Measurements from ENCODE around the gene ASH1L. TPM values are rescaled to one million over a fixed set of nuclear protein-coding genes. Genes with fewer than 3 reads are reported as not detected.

The ASH1L gene
- total RNA-seq, 1 experiment from 2014 or later, result 71.8 TPM

DNA sequence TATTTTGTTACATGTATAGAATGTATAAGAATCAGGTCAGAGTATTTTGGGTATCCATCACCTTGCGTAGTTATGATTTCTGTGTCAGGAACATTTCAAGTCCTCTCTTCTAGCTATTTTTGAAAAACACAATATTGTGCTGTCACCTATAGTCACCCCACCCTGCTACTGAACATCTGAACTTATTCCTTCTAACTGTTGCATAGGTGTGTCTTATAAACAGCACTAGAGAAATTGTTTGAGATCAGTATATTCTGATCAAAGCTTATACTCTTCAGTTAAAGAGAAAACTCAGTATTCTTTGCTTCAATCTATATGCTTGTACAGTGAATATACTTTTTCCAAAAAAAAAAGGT is 96.0 kb downstream of the ASH1L start:
- H3K9me3 Mint-ChIP-seq (ENCODE audit: low read depth, unreplicated experiment), result peaks cover 2% of the 10 kb centered on the region
- H3K27me3 Mint-ChIP-seq (ENCODE audit: unreplicated experiment), result no peaks in the 10 kb centered on the region
- BruUV-seq (replicated peaks), result no TSS peak
- no peak for DNase-seq
- CTCF ChIA-PET, result no interaction called here
- no peaks in the 10 kb centered on the region for H3K4me1 Mint-ChIP-seq (ENCODE audit: low read depth, unreplicated experiment)
- H3K36me3 Mint-ChIP-seq (ENCODE audit: insufficient read depth, unreplicated experiment), result peaks cover 4% of the 10 kb centered on the region
- no peak overlapping the region for H3K4me3 Mint-ChIP-seq (ENCODE audit: low read depth, unreplicated experiment)
- intact Hi-C loops (cut with micrococcal nuclease; ENCODE audit: unreplicated experiment), result no loop called here
- TF ChIP-seq, protein P1, sequence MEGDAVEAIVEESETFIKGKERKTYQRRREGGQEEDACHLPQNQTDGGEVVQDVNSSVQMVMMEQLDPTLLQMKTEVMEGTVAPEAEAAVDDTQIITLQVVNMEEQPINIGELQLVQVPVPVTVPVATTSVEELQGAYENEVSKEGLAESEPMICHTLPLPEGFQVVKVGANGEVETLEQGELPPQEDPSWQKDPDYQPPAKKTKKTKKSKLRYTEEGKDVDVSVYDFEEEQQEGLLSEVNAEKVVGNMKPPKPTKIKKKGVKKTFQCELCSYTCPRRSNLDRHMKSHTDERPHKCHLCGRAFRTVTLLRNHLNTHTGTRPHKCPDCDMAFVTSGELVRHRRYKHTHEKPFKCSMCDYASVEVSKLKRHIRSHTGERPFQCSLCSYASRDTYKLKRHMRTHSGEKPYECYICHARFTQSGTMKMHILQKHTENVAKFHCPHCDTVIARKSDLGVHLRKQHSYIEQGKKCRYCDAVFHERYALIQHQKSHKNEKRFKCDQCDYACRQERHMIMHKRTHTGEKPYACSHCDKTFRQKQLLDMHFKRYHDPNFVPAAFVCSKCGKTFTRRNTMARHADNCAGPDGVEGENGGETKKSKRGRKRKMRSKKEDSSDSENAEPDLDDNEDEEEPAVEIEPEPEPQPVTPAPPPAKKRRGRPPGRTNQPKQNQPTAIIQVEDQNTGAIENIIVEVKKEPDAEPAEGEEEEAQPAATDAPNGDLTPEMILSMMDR (IDR thresholded peaks at IDR 0.05; ENCODE audit: unreplicated experiment), result no peak
- no peak overlapping the region for H3K27ac Mint-ChIP-seq (ENCODE audit: unreplicated experiment)

DNA sequence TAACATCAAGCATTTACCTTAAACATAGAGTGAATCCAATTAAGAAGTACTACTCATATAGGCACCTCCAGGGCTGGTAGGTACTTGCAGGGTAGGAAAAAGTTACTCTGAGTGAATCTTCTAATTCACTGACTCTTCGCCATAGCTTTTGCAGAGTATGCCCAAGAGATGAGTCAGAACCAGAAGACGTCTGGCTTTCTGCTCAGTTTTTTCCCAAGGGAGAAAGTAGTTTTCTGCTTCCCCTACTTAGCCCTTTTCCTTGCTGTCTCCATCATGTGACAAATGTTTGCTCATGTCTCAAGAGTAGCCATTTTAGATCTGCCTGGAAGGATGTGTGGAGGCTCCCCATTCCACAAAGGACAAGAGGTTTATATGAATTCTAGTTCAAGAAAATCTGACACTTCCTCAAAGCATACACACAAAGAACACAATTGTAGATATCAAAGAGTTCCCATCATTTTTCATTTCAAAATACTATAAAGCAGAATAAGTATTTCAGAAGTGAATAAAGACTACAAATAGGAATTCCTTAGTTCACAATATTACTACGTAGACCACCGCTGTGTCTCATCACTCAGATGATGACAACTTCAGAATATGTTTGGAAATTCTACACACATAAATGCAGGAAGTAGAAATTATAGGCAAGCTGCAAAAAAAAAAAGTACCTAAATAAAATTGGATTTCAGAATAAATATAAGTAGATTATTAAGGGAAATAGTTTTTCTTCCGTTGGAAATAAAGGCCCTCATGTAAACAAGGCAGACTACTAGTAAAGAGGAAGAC is 98.5 kb downstream of the ASH1L start:
- DNase-seq, result no peak
- peaks cover 17% of the 10 kb centered on the region for H3K36me3 Mint-ChIP-seq (ENCODE audit: insufficient read depth, unreplicated experiment)
- H3K4me1 Mint-ChIP-seq (ENCODE audit: low read depth, unreplicated experiment), result no peaks in the 10 kb centered on the region
- no peaks in the 10 kb centered on the region for H3K27me3 Mint-ChIP-seq (ENCODE audit: unreplicated experiment)
- H3K4me3 Mint-ChIP-seq (ENCODE audit: low read depth, unreplicated experiment), result no peak overlapping the region
- TF ChIP-seq, protein P1 (IDR thresholded peaks at IDR 0.05; ENCODE audit: unreplicated experiment), result no peak
- no peaks in the 10 kb centered on the region for H3K9me3 Mint-ChIP-seq (ENCODE audit: low read depth, unreplicated experiment)
- intact Hi-C loops (cut with micrococcal nuclease; ENCODE audit: unreplicated experiment), result no loop called here
- no TSS peak for BruUV-seq (replicated peaks)
- no peak overlapping the region for H3K27ac Mint-ChIP-seq (ENCODE audit: unreplicated experiment)
- CTCF ChIA-PET, result interaction anchor here (0.6 kb wide), 1 partner anchor 29 kb away, joined by 3 read pairs; no protein-coding TSS in a partner anchor

DNA sequence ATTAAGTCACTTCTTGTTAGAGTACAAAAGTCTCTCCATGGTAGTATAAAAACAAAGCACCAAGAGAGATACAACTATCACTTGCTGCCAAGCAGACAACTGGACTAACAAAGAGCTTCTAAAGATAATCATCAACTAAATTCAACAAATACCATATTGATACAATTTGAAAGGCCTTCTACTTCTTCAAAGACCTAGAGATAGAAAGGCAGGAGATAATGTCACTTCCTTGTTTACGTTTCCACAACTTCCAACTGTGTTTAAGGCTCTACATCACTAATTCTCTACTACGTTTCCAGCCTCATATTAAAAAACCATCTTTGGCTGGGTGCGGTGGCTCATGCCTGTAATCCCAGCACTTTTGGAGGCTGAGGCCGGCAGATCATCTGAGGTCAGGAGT is 104.5 kb downstream of the ASH1L start:
- H3K27ac Mint-ChIP-seq (ENCODE audit: unreplicated experiment), result no peak overlapping the region
- no TSS peak for BruUV-seq (replicated peaks)

DNA sequence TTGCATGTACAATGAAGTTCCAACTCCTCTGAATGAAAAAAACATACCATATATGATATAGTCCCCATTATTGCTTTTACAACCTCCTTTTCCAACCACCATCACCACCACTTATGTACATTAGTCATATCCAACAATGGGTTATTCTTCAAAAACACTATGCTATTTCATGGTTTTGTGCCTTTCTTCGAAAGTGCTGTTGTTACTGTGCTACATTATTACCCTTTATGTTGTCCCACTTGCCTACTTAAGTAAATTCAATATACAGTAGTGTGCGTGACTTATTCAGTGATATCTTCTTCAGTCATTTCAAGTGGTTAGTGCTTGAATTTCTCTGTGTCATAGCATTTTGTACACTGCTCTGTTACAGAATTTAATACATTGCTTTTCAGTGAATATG is 105.3 kb downstream of the ASH1L start:
- Mint-ChIP-seq H3K4me1 (ENCODE audit: low read depth, unreplicated experiment) (no peaks in the 10 kb centered on the region), H3K27me3 (ENCODE audit: unreplicated experiment) (no peaks in the 10 kb centered on the region), H3K4me3 (ENCODE audit: low read depth, unreplicated experiment) (no peak overlapping the region), H3K27ac (ENCODE audit: unreplicated experiment) (no peak overlapping the region), H3K9me3 (ENCODE audit: low read depth, unreplicated experiment) (no peaks in the 10 kb centered on the region), H3K36me3 (ENCODE audit: insufficient read depth, unreplicated experiment) (peaks cover 27% of the 10 kb centered on the region)
- TF ChIP-seq, protein P1 (IDR thresholded peaks at IDR 0.05; ENCODE audit: unreplicated experiment), result no peak
- DNase-seq, result no peak
- CTCF ChIA-PET, result no interaction called here
- intact Hi-C loops (cut with micrococcal nuclease; ENCODE audit: unreplicated experiment), result no loop called here
- no TSS peak for BruUV-seq (replicated peaks)

More for the DNA sequence above, 104.5 kb downstream of the ASH1L start:
- H3K27me3 Mint-ChIP-seq (ENCODE audit: unreplicated experiment), result no peaks in the 10 kb centered on the region
- no peak overlapping the region for H3K4me3 Mint-ChIP-seq (ENCODE audit: low read depth, unreplicated experiment)
- H3K9me3 Mint-ChIP-seq (ENCODE audit: low read depth, unreplicated experiment), result no peaks in the 10 kb centered on the region
- H3K4me1 Mint-ChIP-seq (ENCODE audit: low read depth, unreplicated experiment), result no peaks in the 10 kb centered on the region
- DNase-seq, result no peak
- intact Hi-C loops (cut with micrococcal nuclease; ENCODE audit: unreplicated experiment), result no loop called here
- TF ChIP-seq, protein P1 (IDR thresholded peaks at IDR 0.05; ENCODE audit: unreplicated experiment), result no peak
- H3K36me3 Mint-ChIP-seq (ENCODE audit: insufficient read depth, unreplicated experiment), result peaks cover 23% of the 10 kb centered on the region
- CTCF ChIA-PET, result no interaction called here
